Renal cortical epithelial cell (primary cell): Measurements from ENCODE around the gene DTNA. TPM values are rescaled to one million over a fixed set of nuclear protein-coding genes. Genes with fewer than 3 reads are reported as not detected.

Experiments
- DNase-seq: peaks from one replicate; pipeline ENCODE4 v3.0.0-alpha.2; 2011; ENCODE audit warnings: low read depth
- total RNA-seq: library from RNA; depleted of rRNA; stranded (reverse); fragments of >200 nt; gene quantifications from 2 replicates; pipeline ENCODE4 v1.2.3, GENCODE V29; 2014

Gene DTNA
- total RNA-seq, 1 donor from 2014 or later = 21.1 TPM

DNA sequence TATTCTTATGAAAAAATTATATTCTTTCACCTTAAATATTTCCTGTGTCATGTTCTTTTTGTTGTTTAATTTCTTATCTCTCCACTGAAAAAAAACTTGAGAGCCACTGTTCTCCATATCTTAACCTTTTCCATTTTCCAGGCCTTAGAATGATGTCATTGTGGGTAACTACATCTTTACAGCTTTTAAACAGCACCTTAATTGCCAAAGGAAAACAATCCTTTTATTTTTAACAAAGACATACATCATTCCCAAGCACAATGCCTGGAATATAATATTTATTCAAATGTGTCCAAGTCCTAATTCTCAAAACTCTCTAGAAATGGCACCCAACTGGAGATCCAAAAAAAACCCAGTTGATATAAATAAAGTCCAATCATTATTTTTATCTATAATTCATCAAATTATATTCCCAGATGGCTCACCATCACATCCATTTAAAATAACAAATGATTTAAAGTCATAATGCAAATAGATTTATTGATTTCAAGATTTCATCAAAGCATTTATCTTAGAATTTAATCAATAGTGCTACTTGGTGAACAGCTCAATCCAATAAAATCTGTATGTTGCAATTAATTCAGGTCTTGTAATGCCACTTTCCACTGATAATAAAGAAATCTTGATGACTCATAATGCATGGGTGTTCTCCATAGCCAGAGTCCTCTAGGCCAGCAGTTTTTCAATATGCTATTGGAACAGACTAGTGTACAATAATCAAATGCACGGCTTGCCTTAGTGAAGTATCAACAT, 224.0 kb downstream of the DTNA start:
- no peak for DNase-seq

DNA sequence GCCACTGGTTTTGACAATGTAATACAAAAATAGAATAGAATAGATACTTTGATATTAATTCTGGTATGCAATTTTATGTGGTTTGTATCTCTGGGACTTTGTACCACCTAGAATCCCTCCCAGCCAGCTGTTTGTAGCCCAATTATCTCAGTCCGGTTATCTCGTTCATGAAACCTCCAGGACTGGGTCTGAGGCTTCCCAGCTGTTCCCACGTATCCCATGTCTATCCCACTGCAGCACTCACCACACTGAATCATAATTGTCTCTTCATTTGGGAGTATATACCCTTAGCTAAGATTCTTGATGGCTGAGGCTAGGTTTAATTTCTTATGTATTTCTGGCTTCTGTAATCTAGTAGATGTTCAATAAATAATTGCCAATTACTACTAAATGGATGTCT, 226.7 kb downstream of the DTNA start:
- no peak for DNase-seq

DNA sequence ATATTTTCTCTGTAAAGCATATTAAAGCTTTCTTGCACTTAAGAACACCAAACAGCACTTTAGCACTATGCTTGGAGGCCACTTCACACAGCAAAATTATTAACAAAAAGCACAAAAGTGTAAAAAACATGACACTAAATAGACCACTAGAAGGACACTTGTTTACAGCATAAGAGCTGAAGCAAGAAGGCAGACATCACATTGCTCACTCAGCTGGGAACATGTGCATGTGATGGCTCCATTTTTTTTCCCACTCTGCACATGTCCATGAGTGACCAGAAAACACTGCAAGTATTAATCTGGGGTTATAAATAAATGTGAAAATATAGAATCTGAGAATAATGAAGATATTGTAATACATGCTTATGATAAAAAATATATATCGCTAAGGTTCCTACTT, 228.0 kb downstream of the DTNA start:
- DNase-seq = no peak
